Ovary (tissue), 9 donors: ENCODE data around the gene SART1. TPM values are rescaled to one million over a fixed set of nuclear protein-coding genes. Genes with fewer than 3 reads are reported as not detected.
A peak's percentile ranks its signal among the peaks of the same experiment; 100 is the strongest.

ENCODE experiments used
- DNase-seq, 5 donors: peaks; one replicate each; pipeline ENCODE4 v3.0.0-alpha.2; 2019 to 2020
- H3K27ac ChIP-seq, 2 donors: fragments of 200-600 bp; one replicate each; pipeline versions ENCODE4 v1.5.1 to v1.8.0; 2019 to 2022
- H3K27me3 ChIP-seq: fragments of 200-600 bp; one replicate; pipeline ENCODE4 v1.8.0; 2022
- H3K36me3 ChIP-seq: fragments of 200-600 bp; sonication (generic); one replicate; pipeline ENCODE4 v1.5.1; 2019
- H3K4me1 ChIP-seq: one replicate; pipeline ENCODE4 v1.8.1; 2013; ENCODE audit warnings: mild to moderate bottlenecking, moderate library complexity; ENCODE audit not compliant: insufficient read depth
- H3K4me3 ChIP-seq: fragments of 200-600 bp; sonication (generic); one replicate; pipeline ENCODE4 v1.5.1; 2017
- H3K9me3 ChIP-seq, 2 donors: fragments of 200-600 bp in 1 of 2; sonication (generic) in 1 of 2; one replicate each; pipeline versions ENCODE4 v1.5.1 to v1.8.1; 2013 to 2019; ENCODE audit warnings: mild to moderate bottlenecking in 1 of 2, moderate library complexity in 1 of 2
- EP300 ChIP-seq: sonication (generic); formaldehyde crosslinking; IDR thresholded peaks from one replicate; pipeline ENCODE4 v1.6.1; 2017; ENCODE audit warnings: antibody characterized with exemption
- POLR2A ChIP-seq: fragments of 450-650 bp; IDR thresholded peaks from one replicate; pipeline ENCODE4 v1.6.1; 2017; ENCODE audit warnings: antibody characterized with exemption, mild to moderate bottlenecking, moderate library complexity
- WGBS, 3 donors: extraction: QIAGEN DNeasy Blood & Tissue Kit in 1 of 3; methylation state at CpG; one replicate each; pipeline versions ENCODE4 v1.1.5 to v1.1.7; 2013 to 2017; 5-methylcytosine and 5-hydroxymethylcytosine counted together
- intact Hi-C, 4 donors: fragments of 100-400 bp; cut with DNase I; formaldehyde crosslinking; loops; one replicate each; pipeline versions ENCODE4 v1.11.0 to v1.15.1; 2022 to 2023
- polyA plus RNA-seq, 2 donors: library from polyadenylated mRNA; stranded (reverse); fragments of 200-250 nt in 1 of 2; fragments of 350-450 nt in 1 of 2; fragmentation: Illumina TruSeq in 1 of 2; extraction: RNeasy Lipid Tissue Mini Kit (QIAGEN cat#74804) in 1 of 2; gene quantifications; one replicate each; pipeline ENCODE4 v1.2.3, GENCODE V29; 2013 to 2014
- total RNA-seq, 7 donors: library from RNA; depleted of rRNA in 2 of 7; stranded (reverse); fragments of >200 nt in 2 of 7; fragmentation: NEBNext Ultra II Directional in 3 of 7; extraction: Animal tissue kit (Norgen Biotek cat#: 25700) in 3 of 7; gene quantifications; one replicate each; pipeline versions ENCODE4 v1.1.0 to v1.2.4, GENCODE V29; 2016 to 2023
- TF ChIP-seq, protein P1 (sequence below), 3 donors: fragments of 450-650 bp in 2 of 3; fragments of 200-600 bp in 1 of 3; IDR thresholded peaks; one replicate each; pipeline versions ENCODE4 v1.5.1 to v1.8.0; 2016 to 2022; ENCODE audit warnings: antibody characterized with exemption in 3 of 3, mild to moderate bottlenecking in 1 of 3
- donor health status: DM: no; HTN: no; CAD: no; lungs with moderate emphysema.
- donor health status: DM: no; HTN: no; CAD: no.
- donor health status: Bipolar disorder and iron deficiency.
- donor health status: DM: yes; HTN: yes; CAD: no.
- donor health status: DM: no; HTN: no; CAD: no.
- donor health status: DM: yes; HTN: yes; CAD: no.

SART1 gene
- total and polyA plus RNA-seq, 9 donors = 8.8 to 64.9 (median 55.7) TPM

DNA sequence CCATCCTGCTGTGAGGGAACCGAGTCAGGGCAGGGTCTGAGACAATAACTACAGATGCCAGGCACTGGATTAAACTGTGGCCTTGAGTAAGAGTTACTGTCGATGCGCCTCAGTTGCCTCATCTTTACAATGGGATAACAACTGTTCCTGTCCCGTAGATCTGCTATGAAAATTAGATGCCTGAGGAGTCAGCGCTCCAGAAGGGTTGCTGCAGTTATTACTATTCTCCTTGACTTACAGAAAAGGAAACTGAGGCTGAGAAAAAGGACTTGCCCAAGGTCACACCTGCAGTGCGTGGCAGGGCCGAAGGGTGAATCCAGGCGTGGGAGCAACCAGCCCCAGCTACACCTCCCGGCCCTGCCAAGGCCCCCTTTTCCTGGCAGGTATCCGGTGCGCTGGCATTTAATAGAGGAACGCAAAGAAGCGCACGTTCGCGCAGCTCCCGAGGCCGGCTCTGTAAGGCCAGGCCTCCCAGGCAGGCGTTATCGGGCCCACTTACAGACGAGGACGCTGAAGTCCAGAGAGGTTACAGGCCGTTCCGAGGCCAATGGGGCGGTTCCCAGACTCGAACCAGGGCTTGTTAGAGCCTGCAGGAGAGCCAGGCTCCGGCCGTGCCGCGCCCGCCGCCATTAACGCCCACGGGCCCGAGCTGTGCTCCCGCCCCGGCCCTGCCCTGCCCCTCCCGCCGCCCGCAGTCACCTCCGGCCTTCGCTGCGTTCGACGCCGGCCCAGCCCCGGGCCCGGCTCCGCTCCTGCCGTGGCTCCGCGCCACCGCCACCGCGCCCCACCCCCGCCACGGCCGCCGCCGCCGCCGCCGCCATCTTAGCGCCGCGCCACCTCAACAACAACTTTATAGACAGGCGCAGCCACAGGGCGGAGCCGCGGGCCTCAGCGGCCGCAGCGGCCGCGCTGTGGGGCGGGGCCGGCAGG lies 43.1 kb upstream of the SART1 start, which contains the start of gene C11orf68:
Gene C11orf68, minus strand, starts transcription at position 852 of the 930 bp plus-strand sequence. Its CDS starts 31 bp downstream, at position 821.
- peak within 1 kb of the TSS; percentile 92 for H3K4me3 ChIP-seq
- no peaks in the 10 kb centered on the region for H3K27me3 ChIP-seq
- intact Hi-C loops = loop anchor here in 1 of 4 donors (2.0 kb wide), 1 partner anchor 30 kb away; the partner anchor contains the start of gene FIBP
- peak in 1 of 5 donors; percentile 67 for DNase-seq
- H3K4me1 ChIP-seq = peaks cover 37% of the 10 kb centered on the region
- no peaks in the 10 kb centered on the region for H3K36me3 ChIP-seq
- TF ChIP-seq POLR2A = peak; percentile 40
- TF ChIP-seq, protein P1, sequence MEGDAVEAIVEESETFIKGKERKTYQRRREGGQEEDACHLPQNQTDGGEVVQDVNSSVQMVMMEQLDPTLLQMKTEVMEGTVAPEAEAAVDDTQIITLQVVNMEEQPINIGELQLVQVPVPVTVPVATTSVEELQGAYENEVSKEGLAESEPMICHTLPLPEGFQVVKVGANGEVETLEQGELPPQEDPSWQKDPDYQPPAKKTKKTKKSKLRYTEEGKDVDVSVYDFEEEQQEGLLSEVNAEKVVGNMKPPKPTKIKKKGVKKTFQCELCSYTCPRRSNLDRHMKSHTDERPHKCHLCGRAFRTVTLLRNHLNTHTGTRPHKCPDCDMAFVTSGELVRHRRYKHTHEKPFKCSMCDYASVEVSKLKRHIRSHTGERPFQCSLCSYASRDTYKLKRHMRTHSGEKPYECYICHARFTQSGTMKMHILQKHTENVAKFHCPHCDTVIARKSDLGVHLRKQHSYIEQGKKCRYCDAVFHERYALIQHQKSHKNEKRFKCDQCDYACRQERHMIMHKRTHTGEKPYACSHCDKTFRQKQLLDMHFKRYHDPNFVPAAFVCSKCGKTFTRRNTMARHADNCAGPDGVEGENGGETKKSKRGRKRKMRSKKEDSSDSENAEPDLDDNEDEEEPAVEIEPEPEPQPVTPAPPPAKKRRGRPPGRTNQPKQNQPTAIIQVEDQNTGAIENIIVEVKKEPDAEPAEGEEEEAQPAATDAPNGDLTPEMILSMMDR (IDR thresholded peaks at IDR 0.05) = peak in 1 of 3 donors; percentile 30
- TF ChIP-seq EP300 = no peak
- WGBS, 3 donors = 2 to 5% (median 2%) methylated on average over 28 to 77 of the region's 77 CpGs
- no peaks in the 10 kb centered on the region for H3K9me3 ChIP-seq
- peak within 1 kb of the TSS; percentile 79 to 84 for H3K27ac ChIP-seq

- no peaks in the 10 kb centered on the region for H3K36me3 ChIP-seq
- H3K4me1 ChIP-seq = peaks cover 37% of the 10 kb centered on the region
- intact Hi-C loops = loop anchor here in 1 of 4 donors (2.0 kb wide), 1 partner anchor 30 kb away; the partner anchor contains the start of gene FIBP
- peak within 1 kb of the TSS; percentile 92 for H3K4me3 ChIP-seq
- 1% methylated on average over 23 to 59 of the region's 59 CpGs for WGBS, 3 donors
- no peaks in the 10 kb centered on the region for H3K27me3 ChIP-seq
- TF ChIP-seq POLR2A (peak; percentile 63), EP300 (no peak)
- H3K9me3 ChIP-seq = no peaks in the 10 kb centered on the region
- H3K27ac ChIP-seq = peak within 1 kb of the TSS; percentile 79 to 84
- peak; percentile 99 for DNase-seq
These were observed 42.4 kb upstream of the SART1 start, which contains the start of gene DRAP1 for GRCh38 chr11:65919141-65919572. TSS of gene DRAP1 (plus strand) at chr11:65919426. CDS start at chr11:65919502, 76 bp downstream.

DNA sequence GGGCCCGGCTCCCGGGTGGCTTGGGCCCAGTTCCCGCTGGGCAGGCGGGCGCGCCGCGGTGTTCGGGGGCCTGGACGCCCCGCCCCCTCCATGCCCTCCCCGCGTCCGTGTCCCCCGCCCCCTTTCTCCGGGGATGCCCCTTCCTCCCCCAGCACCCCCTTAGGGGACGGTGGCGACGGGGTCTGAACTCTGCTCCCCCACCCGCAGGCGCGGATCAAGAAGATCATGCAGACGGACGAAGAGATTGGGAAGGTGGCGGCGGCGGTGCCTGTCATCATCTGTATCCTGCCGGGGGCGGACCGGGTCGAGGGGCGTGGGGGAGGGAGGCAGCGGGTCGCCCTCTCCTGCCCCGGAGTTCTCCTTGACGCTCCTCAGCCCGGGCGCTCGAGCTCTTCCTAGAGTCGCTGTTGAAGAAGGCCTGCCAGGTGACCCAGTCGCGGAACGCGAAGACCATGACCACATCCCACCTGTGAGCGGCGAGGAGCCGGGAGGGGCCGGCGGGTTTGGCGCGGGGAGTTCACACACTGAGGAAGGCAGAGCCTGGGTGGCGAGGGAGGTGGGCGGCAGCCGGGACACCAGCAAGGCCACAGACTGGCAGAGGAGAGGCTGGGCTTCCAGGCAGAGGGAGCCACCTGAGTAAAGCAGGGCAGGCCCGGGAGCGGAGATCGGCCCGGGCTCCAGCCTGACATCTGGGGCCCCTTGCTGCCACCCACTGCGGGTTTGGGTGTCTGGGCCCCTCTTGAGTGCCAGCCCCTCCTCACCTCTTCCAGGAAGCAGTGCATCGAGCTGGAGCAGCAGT lies 41.8 kb upstream of the SART1 start:
- Histone ChIP-seq H3K27ac (peak overlapping the region; percentile 23 to 79), H3K4me1 (peaks cover 35% of the 10 kb centered on the region), H3K27me3 (no peaks in the 10 kb centered on the region), H3K36me3 (no peaks in the 10 kb centered on the region), H3K9me3 (no peaks in the 10 kb centered on the region), H3K4me3 (peak overlapping the region; percentile 87)
- DNase-seq = peak in 1 of 5 donors; percentile 67
- intact Hi-C loops = loop anchor here in 2 of 4 donors (2.0 to 5.0 kb wide), 3 partner anchors 31 to 48 kb away; partner anchors contain the start of gene FIBP (in 1 of the 2)
- TF ChIP-seq, protein P1 (IDR thresholded peaks at IDR 0.05) = no peak
- TF ChIP-seq POLR2A (no peak), EP300 (no peak)
- 0% methylated on average over 29 to 60 of the region's 60 CpGs for WGBS, 3 donors

DNA sequence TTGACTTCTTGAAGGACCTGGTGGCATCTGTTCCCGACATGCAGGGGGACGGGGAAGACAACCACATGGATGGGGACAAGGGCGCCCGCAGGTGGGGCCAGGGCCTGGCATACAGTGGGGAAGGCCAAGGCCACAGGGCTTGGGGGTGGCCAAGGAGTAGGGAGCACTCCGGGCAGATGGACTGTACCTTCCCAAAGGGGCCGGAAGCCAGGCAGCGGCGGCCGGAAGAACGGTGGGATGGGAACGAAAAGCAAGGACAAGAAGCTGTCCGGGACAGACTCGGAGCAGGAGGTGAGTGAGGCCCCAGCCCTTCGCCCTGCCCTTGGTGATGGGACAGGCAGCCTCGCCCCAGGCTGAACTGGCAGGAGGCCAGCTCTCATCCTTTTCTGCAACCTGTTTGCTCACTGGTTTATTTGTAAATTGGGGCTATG lies 41.1 kb upstream of the SART1 start:
- intact Hi-C loops = loop anchor here in 2 of 4 donors (5.0 kb wide), 2 partner anchors 37 to 47 kb away; no protein-coding TSS in a partner anchor
- H3K4me1 ChIP-seq = peaks cover 29% of the 10 kb centered on the region

More for the DNA sequence above, 41.1 kb upstream of the SART1 start:
- H3K27ac ChIP-seq = no peak overlapping the region
- H3K27me3 ChIP-seq = no peaks in the 10 kb centered on the region
- no peaks in the 10 kb centered on the region for H3K9me3 ChIP-seq
- peak in 4 of 5 donors; percentile 46 to 62 (median 54) for DNase-seq
- WGBS, 3 donors = 32 to 56% (median 36%) methylated on average over 14 to 15 of the region's 15 CpGs
- peak overlapping the region; percentile 87 for H3K4me3 ChIP-seq
- no peaks in the 10 kb centered on the region for H3K36me3 ChIP-seq
- TF ChIP-seq EP300 (no peak), POLR2A (no peak)
- TF ChIP-seq, protein P1 (IDR thresholded peaks at IDR 0.05) = no peak
